H1 (cell line): Measurements from ENCODE around the gene TBC1D7. TPM values are rescaled to one million over a fixed set of nuclear protein-coding genes. Genes with fewer than 3 reads are reported as not detected.

Experiments
- CTCF ChIA-PET: fragments of 300-600 bp; sonication (Branson Sonifier 250); formaldehyde crosslinking; loops from one replicate; lab custom pipeline; 2021; ENCODE audit not compliant: partially characterized antibody; lab: Charles Lee
- POLR2A ChIA-PET: fragments of 300-600 bp; sonication (Branson Sonifier 250); formaldehyde crosslinking; loops from one replicate; lab custom pipeline; 2021; ENCODE audit warnings: inconsistent platforms; ENCODE audit not compliant: partially characterized antibody; lab: Charles Lee
- DNase-seq, 2 experiments: peaks; one replicate each; pipeline versions ENCODE4 v3.0.0 to v3.0.0-alpha.2; 2010 to 2022; ENCODE audit warnings: low spot score in 2 of 2, low read depth in 1 of 2, mixed read lengths in 1 of 2
- FAIRE-seq: peaks from 2 replicates; lab custom pipeline; 2011; peaks lifted over from hg19 to GRCh38; lab: Jason Lieb, UNC
- H2AFZ ChIP-seq: 2 replicates; pipeline ENCODE4 v1.8.1; 2012; ENCODE audit warnings: low read length, inconsistent platforms
- H2AK5ac ChIP-seq: 2 replicates; pipeline ENCODE4 v1.6.1; 2013; ENCODE audit warnings: low read depth, low read length
- H2BK120ac ChIP-seq: replicated peaks from 2 replicates; pipeline ENCODE3; 2013; ENCODE audit warnings: low read depth, low read length, inconsistent platforms
- H2BK12ac ChIP-seq: 2 replicates; pipeline ENCODE4 v1.6.1; 2013; ENCODE audit warnings: low read depth, low read length
- H2BK15ac ChIP-seq: 2 replicates; pipeline ENCODE4 v1.6.1; 2013; ENCODE audit warnings: low read length
- H2BK20ac ChIP-seq: 2 replicates; pipeline ENCODE4 v1.6.1; 2013; ENCODE audit warnings: low read length
- H2BK5ac ChIP-seq: 2 replicates; pipeline ENCODE4 v1.6.1; 2013; ENCODE audit warnings: low read depth, low read length
- H3K14ac ChIP-seq: 2 replicates; pipeline ENCODE4 v1.6.1; 2013; ENCODE audit warnings: inconsistent platforms; ENCODE audit not compliant: insufficient read length
- H3K18ac ChIP-seq: 2 replicates; pipeline ENCODE4 v1.6.1; 2013; ENCODE audit warnings: low read length; ENCODE audit errors: extremely low read depth
- H3K23ac ChIP-seq: 2 replicates; pipeline ENCODE4 v1.6.1; 2013; ENCODE audit warnings: inconsistent platforms; ENCODE audit not compliant: insufficient read length
- H3K23me2 ChIP-seq: 2 replicates; pipeline ENCODE4 v1.6.1; 2013; ENCODE audit warnings: low read depth, low read length
- H3K27ac ChIP-seq: 2 replicates; pipeline ENCODE4 v1.6.1; 2011; ENCODE audit warnings: low read depth, low read length, inconsistent platforms
- H3K27me3 ChIP-seq, 4 experiments: replicated peaks in 1 of 4; 1 replicate in 1 of 4; 2 replicates in 3 of 4; pipeline versions ENCODE4 v1.6.1 to v1.8.1; 2011 to 2013; ENCODE audit warnings: low read length in 3 of 4, mild to moderate bottlenecking in 3 of 4, inconsistent platforms in 2 of 4, mixed read lengths in 2 of 4, moderate library complexity in 1 of 4; ENCODE audit not compliant: control insufficient read depth in 3 of 4, insufficient read depth in 3 of 4; ENCODE audit errors: extremely low read depth in 1 of 4
- H3K36me3 ChIP-seq, 4 experiments: 2 replicates each; pipeline versions ENCODE4 v1.6.1 to v1.8.1; 2011 to 2013; ENCODE audit warnings: mild to moderate bottlenecking in 4 of 4, low read length in 3 of 4, moderate library complexity in 2 of 4, control low read depth in 1 of 4, inconsistent platforms in 1 of 4; ENCODE audit not compliant: insufficient read depth in 4 of 4, control insufficient read depth in 2 of 4
- H3K4ac ChIP-seq: replicated peaks from 2 replicates; pipeline ENCODE3; 2013; ENCODE audit warnings: low read length, low read depth, mixed read lengths, inconsistent platforms; ENCODE audit not compliant: insufficient read length
- H3K4me1 ChIP-seq, 4 experiments: replicated peaks in 1 of 4; 1 replicate in 1 of 4; 2 replicates in 3 of 4; pipeline versions ENCODE4 v1.6.1 to v1.8.1; 2011 to 2013; ENCODE audit warnings: low read length in 3 of 4, inconsistent platforms in 2 of 4, mixed read lengths in 1 of 4; ENCODE audit not compliant: insufficient read depth in 4 of 4, control insufficient read depth in 3 of 4
- H3K4me2 ChIP-seq, 2 experiments: 2 replicates each; pipeline versions ENCODE4 v1.6.1 to v1.8.1; 2011 to 2013; ENCODE audit warnings: low read depth in 2 of 2, low read length in 2 of 2, control low read depth in 1 of 2, inconsistent platforms in 1 of 2, mild to moderate bottlenecking in 1 of 2; ENCODE audit not compliant: insufficient read depth in 1 of 2
- H3K4me3 ChIP-seq, 4 experiments: fragments of 200-600, 300-600 bp in 1 of 4; sonication (generic), shearing (Covaris generic), sonication (Bioruptor Twin) in 1 of 4; 2 replicates each; pipeline versions ENCODE4 v1.5.1 to v1.8.1; 2011 to 2016; ENCODE audit warnings: low read length in 4 of 4, low read depth in 3 of 4, control low read depth in 2 of 4, inconsistent platforms in 2 of 4, mild to moderate bottlenecking in 2 of 4, mixed read lengths in 1 of 4, moderate library complexity in 1 of 4; ENCODE audit not compliant: insufficient read depth in 2 of 4; ENCODE audit errors: extremely low read depth in 1 of 4
- H3K56ac ChIP-seq: replicated peaks from 2 replicates; pipeline ENCODE3; 2013; ENCODE audit warnings: low read depth, mild to moderate bottlenecking, mixed read lengths, low read length, inconsistent platforms; ENCODE audit not compliant: insufficient read length
- H3K79me1 ChIP-seq: 2 replicates; pipeline ENCODE4 v1.6.1; 2013; ENCODE audit warnings: low read depth, low read length, control low read depth
- H3K79me2 ChIP-seq, 2 experiments: 2 replicates each; pipeline versions ENCODE4 v1.6.1 to v1.8.1; 2012 to 2013; ENCODE audit warnings: low read length in 2 of 2, mild to moderate bottlenecking in 2 of 2, inconsistent platforms in 1 of 2; ENCODE audit not compliant: insufficient read depth in 2 of 2, control insufficient read depth in 1 of 2
- H3K9ac ChIP-seq, 4 experiments: replicated peaks in 1 of 4; 1 replicate in 1 of 4; 2 replicates in 3 of 4; pipeline versions ENCODE4 v1.6.1 to v1.8.1; 2011 to 2013; ENCODE audit warnings: low read depth in 3 of 4, low read length in 3 of 4, control low read depth in 2 of 4, mild to moderate bottlenecking in 2 of 4, moderate library complexity in 2 of 4, inconsistent platforms in 1 of 4; ENCODE audit errors: extremely low read depth in 1 of 4
- H3K9me3 ChIP-seq, 2 experiments: 2 replicates each; pipeline versions ENCODE4 v1.6.1 to v1.8.1; 2012 to 2013; ENCODE audit warnings: mild to moderate bottlenecking in 2 of 2, moderate library complexity in 2 of 2, control low read depth in 1 of 2, inconsistent platforms in 1 of 2, low read depth in 1 of 2, low read length in 1 of 2, mixed read lengths in 1 of 2; ENCODE audit not compliant: insufficient read depth in 2 of 2
- H4K20me1 ChIP-seq, 2 experiments: replicated peaks in 1 of 2; 2 replicates each; pipeline versions ENCODE3 to v1.8.1; 2011 to 2013; ENCODE audit warnings: inconsistent platforms in 2 of 2, low read length in 2 of 2, mild to moderate bottlenecking in 1 of 2; ENCODE audit not compliant: insufficient read depth in 2 of 2, control insufficient read depth in 1 of 2
- H4K5ac ChIP-seq: 2 replicates; pipeline ENCODE4 v1.6.1; 2013; ENCODE audit warnings: low read length, low read depth, mixed read lengths, inconsistent platforms; ENCODE audit not compliant: insufficient read length
- H4K8ac ChIP-seq: 2 replicates; pipeline ENCODE4 v1.8.0; 2013; ENCODE audit warnings: mild to moderate bottlenecking, moderate library complexity, low read length, inconsistent platforms; ENCODE audit not compliant: insufficient read depth; ENCODE audit errors: extremely low read depth
- H4K91ac ChIP-seq: replicated peaks from 2 replicates; pipeline ENCODE3; 2013; ENCODE audit warnings: low read length, mixed read lengths, inconsistent platforms; ENCODE audit not compliant: insufficient read length
- CBX5 ChIP-seq: fragments of 300-800, 300-1000 bp; sonication (generic); IDR thresholded peaks from 2 replicates; pipeline ENCODE4 v1.7.1; 2016; ENCODE audit warnings: antibody characterized with exemption, low read length, low read depth
- GTF2F1 ChIP-seq: IDR thresholded peaks from 2 replicates; pipeline ENCODE4 v1.6.1; 2012; ENCODE audit warnings: low read depth, low read length, improper control_type of control experiment, borderline replicate concordance
- KDM5A ChIP-seq: fragments of 200-600 bp; IDR thresholded peaks from 2 replicates; pipeline ENCODE4 v1.7.1; 2012; ENCODE audit warnings: mild to moderate bottlenecking, low read length, inconsistent platforms, mixed read lengths
- NRF1 ChIP-seq: IDR thresholded peaks from 2 replicates; pipeline ENCODE4 v1.6.1; 2011; ENCODE audit warnings: mild to moderate bottlenecking, low read depth, low read length, improper control_type of control experiment
- RXRA ChIP-seq: IDR thresholded peaks from 2 replicates; pipeline ENCODE4 v1.6.1; 2011; ENCODE audit warnings: low read depth, mild to moderate bottlenecking, low read length, moderate library complexity; ENCODE audit not compliant: insufficient read depth
- SAP30 ChIP-seq: fragments of 300-600 bp; sonication (generic); IDR thresholded peaks from 2 replicates; pipeline ENCODE4 v1.7.1; 2012; ENCODE audit warnings: low read length, moderate library complexity, mild to moderate bottlenecking, inconsistent platforms; ENCODE audit not compliant: insufficient read depth, insufficient replicate concordance
- TBP ChIP-seq: IDR thresholded peaks from 2 replicates; pipeline ENCODE4 v1.6.1; 2011; ENCODE audit warnings: low read depth, low read length, improper control_type of control experiment
- WGBS, 2 experiments: shearing (Covaris generic) in 1 of 2; methylation state at CpG; one replicate each; pipeline versions ENCODE4 v1.1.6 to v1.1.7; 2013 to 2015; ENCODE audit warnings: low lambda C conversion rate in 2 of 2, mixed read lengths in 2 of 2, inconsistent platforms in 1 of 2, low coverage in 1 of 2, missing lambda C conversion rate in 1 of 2; ENCODE audit not compliant: insufficient replicate concordance in 2 of 2, insufficient coverage in 1 of 2, insufficient read length in 1 of 2; ENCODE audit errors: extremely low coverage in 1 of 2, missing lambda C conversion rate in 1 of 2; 5-methylcytosine and 5-hydroxymethylcytosine counted together
- polyA plus RNA-seq, 7 experiments: library from polyadenylated mRNA; depleted of rRNA in 3 of 7; stranded (reverse) in 5 of 7; unstranded in 2 of 7; fragments of >200 nt in 5 of 7; fragments of 200-250 nt in 2 of 7; gene quantifications; 1 replicate in 5 of 7; 2 replicates in 1 of 7; 4 replicates in 1 of 7; pipeline versions ENCODE4 v1.2.1 to v1.2.3, GENCODE V29; 2011 to 2013; ENCODE audit warnings: missing spikeins in 2 of 7, mixed read lengths in 2 of 7
- total RNA-seq: library from RNA; stranded (reverse); fragmentation: NEBNext Ultra II Directional; extraction: Animal tissue kit (Norgen Biotek cat#: 25700); gene quantifications from 2 replicates; pipeline ENCODE4 v1.2.1, GENCODE V29; 2021

Gene TBC1D7
- total and polyA plus RNA-seq, 2 of the 8 experiments (the other 6 are each of a cell fraction or from before 2014, with no cell fraction given), result 46.1 to 55.2 TPM

- H3K79me2 ChIP-seq, result no peaks in the 10 kb centered on the region
- FAIRE-seq (no peak), DNase-seq (no peak)
- no peak overlapping the region for H3K9ac ChIP-seq
- H2AK5ac ChIP-seq, result no peak overlapping the region
- no peak overlapping the region for H4K91ac ChIP-seq
- H4K5ac ChIP-seq, result no peak overlapping the region
- no peak overlapping the region for H3K4me2 ChIP-seq
- CTCF ChIA-PET, result interaction anchor here (1.0 kb wide), 1 partner anchor 99 kb away, joined by 3 read pairs; no protein-coding TSS in a partner anchor
- H3K27me3 ChIP-seq, result no peaks in the 10 kb centered on the region
- no peak overlapping the region for H2BK15ac ChIP-seq
- H3K4ac ChIP-seq, result no peak overlapping the region
- no peak overlapping the region for H3K23ac ChIP-seq
- no peak overlapping the region for H3K4me3 ChIP-seq
- H4K20me1 ChIP-seq, result peaks cover 0 to 12% of the 10 kb centered on the region in 2 experiments
- no peak overlapping the region for H3K18ac ChIP-seq
- no peak overlapping the region for H2BK20ac ChIP-seq
- no peak overlapping the region for H2AFZ ChIP-seq
- no peaks in the 10 kb centered on the region for H3K9me3 ChIP-seq
- 0 out of 2 replicates have a peak, but pooled peaks cover 2% of the 10 kb centered on the region for H3K79me1 ChIP-seq
- H3K36me3 ChIP-seq, result peaks cover 7 to 49% (median 21%) of the 10 kb centered on the region in 4 experiments; a peak in 6 of 8 replicates
- no peak overlapping the region; the same call in 1 of the 2 replicates for H2BK5ac ChIP-seq
- no peak overlapping the region for H2BK120ac ChIP-seq
- no peaks in the 10 kb centered on the region for H3K23me2 ChIP-seq
- H3K14ac ChIP-seq, result no peak overlapping the region
- no peak overlapping the region for H2BK12ac ChIP-seq
- POLR2A ChIA-PET, result interaction anchor here (1.5 to 2.2 kb wide), 2 partner anchors 8 to 10 kb away, joined by 6 to 8 read pairs; no protein-coding TSS in a partner anchor
- no peak overlapping the region for H3K27ac ChIP-seq
- H3K4me1 ChIP-seq, result no peaks in the 10 kb centered on the region
- no peak overlapping the region for H4K8ac ChIP-seq
- no peak overlapping the region for H3K56ac ChIP-seq
- TF ChIP-seq RXRA, result no peak
- no peak for TF ChIP-seq KDM5A
- no peak for TF ChIP-seq SAP30
- TF ChIP-seq TBP, result no peak
- no peak for TF ChIP-seq GTF2F1
- no peak for TF ChIP-seq CBX5
- TF ChIP-seq NRF1, result no peak
- 83% methylated on average over 13 of the region's 13 CpGs; no CpG with 5 or more reads in 1 of the 2 experiments for WGBS, 2 experiments
Measured at GRCh38 chr6:13294499-13295069, 33.8 kb downstream of the TBC1D7 start.
